Measurements from ENCODE around the gene STRADA. TPM values are rescaled to one million over a fixed set of nuclear protein-coding genes. Genes with fewer than 3 reads are reported as not detected.

The STRADA gene
- total RNA-seq, 2 donors from 2014 or later = 15.6 to 19.9 TPM

DNA sequence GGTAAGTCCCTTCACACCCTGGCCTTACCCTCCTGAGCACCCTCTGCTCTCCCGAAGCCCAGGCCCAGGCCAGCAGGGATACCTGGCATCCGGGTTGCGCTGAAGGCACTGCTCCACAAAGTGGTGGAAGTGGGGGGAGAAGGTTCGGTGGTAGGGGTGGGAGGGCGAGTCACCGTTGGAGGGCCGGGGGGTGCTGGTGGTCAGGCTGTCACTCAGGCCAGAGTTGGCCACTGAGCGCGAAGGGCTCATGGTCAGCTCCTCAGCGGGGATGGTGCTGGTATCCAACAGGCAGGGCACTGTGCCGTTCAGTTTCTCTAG lies 37.4 kb downstream of the STRADA start:
- Histone ChIP-seq H3K27me3 (peaks cover under 1% of the 10 kb centered on the region), H3K9ac (ENCODE audit: low read depth in 2 of 2, low read length in 2 of 2) (no peak overlapping the region), H3K4me3 (no peak overlapping the region), H3K36me3 (no peaks in the 10 kb centered on the region), H3K9me3 (no peaks in the 10 kb centered on the region), H3K4me1 (no peaks in the 10 kb centered on the region), H3K27ac (no peak overlapping the region)
- intact Hi-C loops (cut with DNase I) = loop anchor here (10.0 kb wide), 1 partner anchor 279 kb away; no protein-coding TSS in a partner anchor
- no peak for DNase-seq
- TF ChIP-seq CTCF (IDR thresholded peaks at IDR 0.05) = no peak

DNA sequence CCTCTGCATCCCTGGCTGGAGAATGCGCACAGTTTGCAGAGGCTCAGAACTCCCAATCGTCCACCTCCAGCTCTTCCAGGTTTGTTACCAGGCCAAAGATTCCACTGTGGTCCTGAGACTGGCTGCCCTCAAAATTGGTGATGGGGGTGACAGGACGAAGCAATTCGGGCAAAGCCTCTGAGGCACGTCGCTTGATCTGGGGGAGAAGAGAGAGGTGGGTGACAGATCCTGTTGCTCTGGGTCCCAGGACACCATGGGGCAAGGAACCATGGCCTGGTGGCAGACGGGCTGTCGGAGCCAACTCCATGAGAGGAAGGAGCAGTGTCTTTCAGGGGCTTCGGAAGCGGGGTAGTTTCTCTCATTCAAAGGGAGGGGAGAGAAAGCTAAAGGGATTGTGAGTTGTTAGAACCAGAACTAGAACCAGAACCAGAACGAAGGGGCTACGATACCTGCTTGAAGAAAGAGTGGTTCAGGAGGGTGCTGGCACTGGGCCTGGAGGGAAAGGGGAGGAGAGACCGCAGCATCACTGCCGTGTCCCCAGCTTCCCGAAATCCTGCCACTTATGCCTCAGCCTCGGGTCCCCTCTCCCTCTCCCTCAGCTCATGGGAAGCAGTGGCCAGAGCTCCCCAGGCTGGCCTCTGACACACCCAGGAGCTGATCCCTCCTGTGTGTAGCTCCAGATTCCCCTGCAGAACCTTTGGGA lies 37.9 kb downstream of the STRADA start:
- H3K27me3 ChIP-seq = peaks cover 6% of the 10 kb centered on the region
- DNase-seq = no peak
- no peaks in the 10 kb centered on the region for H3K4me1 ChIP-seq
- H3K36me3 ChIP-seq = no peaks in the 10 kb centered on the region
- no peaks in the 10 kb centered on the region for H3K9me3 ChIP-seq
- TF ChIP-seq CTCF (IDR thresholded peaks at IDR 0.05) = no peak
- no peak overlapping the region for H3K4me3 ChIP-seq
- H3K9ac ChIP-seq (ENCODE audit: low read depth in 2 of 2, low read length in 2 of 2) = no peak overlapping the region
- no peak overlapping the region for H3K27ac ChIP-seq
- intact Hi-C loops (cut with DNase I) = loop anchor here (10.0 kb wide), 1 partner anchor 279 kb away; no protein-coding TSS in a partner anchor

DNA sequence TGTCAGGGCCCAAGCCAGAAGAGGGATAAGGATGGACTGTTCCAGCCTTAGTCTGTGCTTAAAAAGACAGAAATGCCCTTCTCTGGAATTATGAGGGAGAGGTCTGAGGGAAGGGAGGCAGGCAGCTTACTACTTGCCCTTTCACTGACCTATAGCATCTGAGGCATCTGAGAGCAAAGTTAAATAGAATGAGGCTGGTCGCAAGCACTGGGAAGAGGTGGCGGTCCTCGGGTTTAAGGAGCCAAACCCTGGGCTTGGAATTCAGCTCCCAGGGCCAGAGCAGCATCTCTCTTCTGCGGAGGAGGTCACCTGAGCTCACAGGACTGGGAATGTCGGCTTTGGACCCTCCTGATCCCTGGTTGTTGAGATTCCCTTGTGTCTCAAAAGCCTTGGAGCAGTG lies 38.6 kb downstream of the STRADA start:
- no peaks in the 10 kb centered on the region for H3K9me3 ChIP-seq
- no peak overlapping the region for H3K9ac ChIP-seq (ENCODE audit: low read depth in 2 of 2, low read length in 2 of 2)
- H3K36me3 ChIP-seq = no peaks in the 10 kb centered on the region
- no peak for TF ChIP-seq CTCF (IDR thresholded peaks at IDR 0.05)
- no peak overlapping the region for H3K27ac ChIP-seq
- H3K4me1 ChIP-seq = no peaks in the 10 kb centered on the region
- no peak overlapping the region for H3K4me3 ChIP-seq
- peaks cover 7% of the 10 kb centered on the region for H3K27me3 ChIP-seq
- intact Hi-C loops (cut with DNase I) = loop anchor here (10.0 kb wide), 1 partner anchor 278 kb away; no protein-coding TSS in a partner anchor
- DNase-seq = no peak

DNA sequence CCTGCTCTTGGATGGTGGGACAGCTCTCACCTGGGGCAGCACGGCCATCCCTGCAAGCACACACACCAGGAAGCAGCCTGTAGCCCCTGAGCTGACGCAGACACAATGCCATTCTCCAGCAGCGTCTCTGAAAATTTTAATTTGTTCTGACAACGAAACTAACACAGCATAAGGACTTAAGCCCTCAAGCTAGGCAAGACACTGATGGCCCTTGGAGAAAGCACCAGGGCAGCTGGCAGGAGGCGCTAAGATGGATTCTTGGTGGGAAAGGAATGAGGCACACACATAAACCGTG lies 38.9 kb downstream of the STRADA start:
- Histone ChIP-seq H3K4me3 (no peak overlapping the region), H3K9ac (ENCODE audit: low read depth in 2 of 2, low read length in 2 of 2) (no peak overlapping the region), H3K36me3 (no peaks in the 10 kb centered on the region), H3K4me1 (no peaks in the 10 kb centered on the region), H3K27me3 (peaks cover 7% of the 10 kb centered on the region), H3K27ac (peak overlapping the region; percentile 78), H3K9me3 (no peaks in the 10 kb centered on the region)
- intact Hi-C loops (cut with DNase I) = loop anchor here (10.0 kb wide), 1 partner anchor 278 kb away; no protein-coding TSS in a partner anchor
- TF ChIP-seq CTCF (IDR thresholded peaks at IDR 0.05) = no peak
- DNase-seq = no peak

DNA sequence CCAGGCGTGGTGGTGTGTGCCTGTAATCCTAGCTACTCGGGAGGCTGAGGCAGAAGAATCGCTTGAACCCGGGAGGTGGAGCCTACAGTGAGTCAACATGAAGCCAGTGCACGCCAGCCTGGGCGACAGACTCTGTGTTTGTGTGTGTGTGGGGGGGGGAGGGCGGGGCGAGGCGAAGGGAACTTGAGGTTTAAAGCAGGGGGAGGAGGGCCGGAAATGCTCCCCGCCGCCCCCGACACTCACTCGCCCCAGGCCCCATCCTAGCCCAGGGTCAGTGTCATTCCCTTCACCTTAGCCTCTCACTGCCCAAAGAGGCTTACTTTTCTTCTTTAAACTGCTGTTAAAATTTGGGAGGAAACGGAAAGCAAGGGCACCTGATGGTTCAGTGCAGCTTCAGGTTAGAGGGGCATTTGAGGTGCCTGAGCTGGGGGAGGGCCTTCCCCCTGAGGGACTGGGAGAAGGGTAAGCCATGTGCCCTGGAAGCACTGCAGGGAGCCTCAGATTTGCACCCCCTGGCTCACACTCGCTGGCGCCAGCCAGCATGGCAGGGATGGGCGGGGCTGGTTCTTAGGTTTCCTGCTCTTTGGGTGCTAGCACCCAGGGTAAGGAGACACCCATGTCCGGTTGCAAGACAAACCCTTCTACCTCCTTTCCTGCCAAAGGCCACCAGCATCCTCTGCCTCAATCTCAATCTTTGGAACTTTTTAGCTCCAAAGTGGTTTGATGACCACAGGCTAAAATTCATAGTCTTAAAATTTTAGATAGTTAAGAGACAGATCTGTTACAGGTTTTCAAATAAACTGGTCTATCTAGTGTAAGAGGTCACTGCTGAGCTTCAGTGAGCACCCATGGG lies 39.5 kb downstream of the STRADA start:
- intact Hi-C loops (cut with DNase I) = loop anchor here (10.0 kb wide), 1 partner anchor 277 kb away; no protein-coding TSS in a partner anchor
- no peak overlapping the region for H3K4me3 ChIP-seq
- DNase-seq = peak; percentile 42
- peaks cover 7% of the 10 kb centered on the region for H3K27me3 ChIP-seq
- H3K9ac ChIP-seq (ENCODE audit: low read depth in 2 of 2, low read length in 2 of 2) = peak overlapping the region in 1 of 2 donors; percentile 50
- peak overlapping the region; percentile 78 for H3K27ac ChIP-seq
- no peaks in the 10 kb centered on the region for H3K36me3 ChIP-seq
- no peak for TF ChIP-seq CTCF (IDR thresholded peaks at IDR 0.05)
- H3K9me3 ChIP-seq = no peaks in the 10 kb centered on the region
- no peaks in the 10 kb centered on the region for H3K4me1 ChIP-seq

Measured in colonic mucosa (tissue), 4 donors.